ENCODE results near the gene KLRG1. TPM values are rescaled to one million over a fixed set of nuclear protein-coding genes. Genes with fewer than 3 reads are reported as not detected.
A peak's percentile ranks its signal among the peaks of the same experiment; 100 is the strongest.

The KLRG1 gene
- total RNA-seq, 6 donors from 2014 or later: 1.8 to 8.9 (median 3.2) TPM; not detected in 1

DNA sequence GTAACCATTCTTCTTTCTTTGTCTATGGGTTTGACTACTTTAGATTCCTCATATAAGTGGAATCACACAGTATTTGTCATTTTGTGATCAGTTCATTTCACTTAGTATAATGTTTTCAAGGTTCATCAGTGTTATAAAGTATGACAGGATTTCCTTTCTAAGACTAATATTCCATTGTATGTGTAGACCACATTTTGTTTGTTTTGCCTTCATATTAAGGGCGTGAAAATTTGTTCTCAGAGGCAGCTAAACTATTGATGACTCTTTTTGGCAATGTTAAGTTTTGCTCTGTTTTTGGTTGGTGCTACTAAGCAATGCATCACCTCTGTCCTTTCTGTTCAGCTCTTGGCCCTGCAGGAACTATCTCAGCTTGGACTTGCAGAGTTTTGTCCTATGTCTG is 1.7 kb upstream of the KLRG1 start:
- DNase-seq: no peak
- Histone ChIP-seq H3K4me1 (peaks cover 0 to 12% (median 3%) of the 10 kb centered on the region in 4 donors), H3K27ac (peak overlapping the region in 2 of 4 donors; percentile 3 to 7), H3K4me3 (no peak overlapping the region), H3K36me3 (no peaks in the 10 kb centered on the region), H3K27me3 (no peaks in the 10 kb centered on the region), H3K9me3 (no peaks in the 10 kb centered on the region)
- ATAC-seq (ENCODE audit: low FRiP score in 2 of 2): no peak
- WGBS, 2 donors: 59 to 64% methylated on average over 1 of the region's 1 CpG
- TF ChIP-seq POLR2A (IDR thresholded peaks at IDR 0.05): no peak
- no peak for TF ChIP-seq EP300 (IDR thresholded peaks at IDR 0.05)
- TF ChIP-seq, protein P1, sequence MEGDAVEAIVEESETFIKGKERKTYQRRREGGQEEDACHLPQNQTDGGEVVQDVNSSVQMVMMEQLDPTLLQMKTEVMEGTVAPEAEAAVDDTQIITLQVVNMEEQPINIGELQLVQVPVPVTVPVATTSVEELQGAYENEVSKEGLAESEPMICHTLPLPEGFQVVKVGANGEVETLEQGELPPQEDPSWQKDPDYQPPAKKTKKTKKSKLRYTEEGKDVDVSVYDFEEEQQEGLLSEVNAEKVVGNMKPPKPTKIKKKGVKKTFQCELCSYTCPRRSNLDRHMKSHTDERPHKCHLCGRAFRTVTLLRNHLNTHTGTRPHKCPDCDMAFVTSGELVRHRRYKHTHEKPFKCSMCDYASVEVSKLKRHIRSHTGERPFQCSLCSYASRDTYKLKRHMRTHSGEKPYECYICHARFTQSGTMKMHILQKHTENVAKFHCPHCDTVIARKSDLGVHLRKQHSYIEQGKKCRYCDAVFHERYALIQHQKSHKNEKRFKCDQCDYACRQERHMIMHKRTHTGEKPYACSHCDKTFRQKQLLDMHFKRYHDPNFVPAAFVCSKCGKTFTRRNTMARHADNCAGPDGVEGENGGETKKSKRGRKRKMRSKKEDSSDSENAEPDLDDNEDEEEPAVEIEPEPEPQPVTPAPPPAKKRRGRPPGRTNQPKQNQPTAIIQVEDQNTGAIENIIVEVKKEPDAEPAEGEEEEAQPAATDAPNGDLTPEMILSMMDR (IDR thresholded peaks at IDR 0.05): no peak
- no peak for TF ChIP-seq POLR2AphosphoS5 (IDR thresholded peaks at IDR 0.05)

DNA sequence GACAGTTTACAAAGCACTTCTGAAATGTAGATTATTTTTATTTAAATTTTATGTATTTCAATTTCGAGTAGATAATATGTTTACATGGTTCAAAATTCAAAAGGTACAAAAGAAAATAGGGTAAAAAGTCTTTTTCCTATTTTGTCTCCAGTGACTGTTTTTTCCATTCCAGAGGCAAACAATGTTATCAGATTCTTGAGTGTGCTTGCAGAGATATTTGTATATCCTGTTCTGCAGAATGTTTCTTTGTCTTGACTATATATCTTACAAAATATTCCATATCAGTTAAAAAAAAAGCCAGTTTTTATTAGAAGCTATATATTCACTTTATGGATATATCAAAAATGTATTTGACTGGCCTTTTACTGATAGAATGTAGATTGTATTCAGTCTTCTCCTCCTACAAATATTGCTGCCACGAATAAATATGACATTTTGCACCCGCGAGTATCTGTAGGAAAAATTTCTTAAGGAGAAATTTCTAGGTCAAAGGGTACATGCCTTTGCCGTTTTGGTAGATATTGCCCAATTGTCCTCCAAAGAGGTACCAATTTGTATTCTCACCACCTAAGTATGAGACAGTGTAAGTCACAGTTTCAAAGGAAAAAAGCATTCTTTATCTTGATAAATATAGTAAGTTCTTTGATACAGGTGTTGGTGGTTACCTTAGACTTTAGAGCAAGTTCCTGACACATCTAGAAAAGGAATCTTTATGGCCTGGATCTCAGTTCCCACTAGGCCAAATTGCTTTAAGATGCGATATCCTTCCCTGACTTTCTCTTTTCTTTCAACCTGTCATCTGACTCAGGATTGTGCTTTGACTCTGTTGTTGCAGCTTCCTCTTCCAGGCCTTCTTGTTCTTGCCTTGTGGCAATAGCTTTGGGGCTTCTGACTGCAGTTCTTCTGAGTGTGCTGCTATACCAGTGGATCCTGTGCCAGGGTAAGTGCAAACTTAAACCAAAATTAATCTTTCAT is 2.3 kb downstream of the KLRG1 start:
- no peak for DNase-seq
- H3K36me3 ChIP-seq: no peaks in the 10 kb centered on the region
- no peak for TF ChIP-seq POLR2AphosphoS5 (IDR thresholded peaks at IDR 0.05)
- TF ChIP-seq, protein P1 (IDR thresholded peaks at IDR 0.05): no peak
- TF ChIP-seq POLR2A (IDR thresholded peaks at IDR 0.05): no peak
- H3K4me3 ChIP-seq: no peak overlapping the region
- no peaks in the 10 kb centered on the region for H3K9me3 ChIP-seq
- no peak overlapping the region for H3K27ac ChIP-seq
- WGBS, 2 donors: 45 to 62% methylated on average over 6 of the region's 6 CpGs
- no peaks in the 10 kb centered on the region for H3K27me3 ChIP-seq
- ATAC-seq (ENCODE audit: low FRiP score in 2 of 2): no peak
- peaks cover 0 to 12% (median 3%) of the 10 kb centered on the region in 4 donors for H3K4me1 ChIP-seq

DNA sequence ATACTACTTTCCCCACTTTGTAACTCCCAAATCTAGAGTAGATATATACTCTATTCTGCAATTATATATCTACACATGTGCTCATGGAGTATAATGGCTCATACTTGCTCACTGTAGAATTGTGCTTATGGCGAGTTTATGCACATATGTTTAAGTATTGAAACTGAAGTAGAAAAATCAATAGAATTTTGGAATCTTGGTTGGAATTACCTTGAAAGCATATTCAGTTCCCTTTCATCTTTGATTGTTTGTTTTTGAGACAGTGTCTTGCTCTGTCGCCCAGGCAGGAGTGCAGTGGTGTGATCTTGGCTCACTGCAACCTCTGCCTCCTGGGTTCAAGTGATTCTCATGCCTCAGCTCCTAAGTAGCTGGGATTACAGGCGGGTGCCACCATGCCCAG is 4.5 kb downstream of the KLRG1 start:
- no peaks in the 10 kb centered on the region for H3K36me3 ChIP-seq
- peak overlapping the region in 1 of 4 donors; percentile 2 for H3K4me3 ChIP-seq
- no peaks in the 10 kb centered on the region for H3K27me3 ChIP-seq
- no peak for ATAC-seq (ENCODE audit: low FRiP score in 2 of 2)
- TF ChIP-seq POLR2AphosphoS5 (IDR thresholded peaks at IDR 0.05) (no peak), POLR2A (IDR thresholded peaks at IDR 0.05) (no peak), EP300 (IDR thresholded peaks at IDR 0.05) (no peak)
- TF ChIP-seq, protein P1 (IDR thresholded peaks at IDR 0.05): no peak
- 87 to 91% methylated on average over 3 of the region's 3 CpGs for WGBS, 2 donors
- H3K9me3 ChIP-seq: no peaks in the 10 kb centered on the region
- H3K4me1 ChIP-seq: no peaks in the 10 kb centered on the region
- H3K27ac ChIP-seq: no peak overlapping the region
- DNase-seq: no peak

DNA sequence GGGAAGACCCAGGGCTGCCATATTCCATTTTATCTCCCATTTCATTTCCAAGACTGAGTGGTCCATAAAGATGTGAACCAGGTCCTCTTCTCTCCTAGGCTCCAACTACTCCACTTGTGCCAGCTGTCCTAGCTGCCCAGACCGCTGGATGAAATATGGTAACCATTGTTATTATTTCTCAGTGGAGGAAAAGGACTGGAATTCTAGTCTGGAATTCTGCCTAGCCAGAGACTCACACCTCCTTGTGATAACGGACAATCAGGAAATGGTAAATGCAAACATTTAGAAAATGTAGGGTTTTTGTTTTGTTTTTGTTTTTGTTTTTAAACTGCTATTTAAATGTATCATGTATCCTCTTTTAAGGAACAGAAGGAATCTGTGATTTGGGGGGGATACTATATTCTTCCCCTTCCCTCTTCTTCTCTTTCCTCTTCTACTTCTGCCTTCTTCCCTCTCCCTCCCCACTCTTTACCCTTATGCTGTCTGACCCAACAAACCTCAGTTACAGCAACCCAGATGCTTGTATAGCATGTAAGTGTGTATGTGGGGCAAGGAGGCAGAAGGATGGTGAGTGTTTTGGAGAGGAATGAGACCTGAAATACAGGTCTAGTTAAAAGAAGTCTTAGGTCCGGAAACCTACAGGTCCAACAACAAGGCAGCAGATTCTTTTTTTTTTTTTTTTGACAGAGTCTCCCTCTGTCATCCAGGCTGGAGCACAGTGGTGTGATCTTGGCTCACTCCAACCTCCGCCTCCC is 5.9 kb downstream of the KLRG1 start:
- Histone ChIP-seq H3K27me3 (no peaks in the 10 kb centered on the region), H3K4me1 (no peaks in the 10 kb centered on the region), H3K27ac (no peak overlapping the region), H3K36me3 (no peaks in the 10 kb centered on the region), H3K4me3 (no peak overlapping the region), H3K9me3 (no peaks in the 10 kb centered on the region)
- TF ChIP-seq EP300 (IDR thresholded peaks at IDR 0.05): no peak
- TF ChIP-seq POLR2AphosphoS5 (IDR thresholded peaks at IDR 0.05): no peak
- TF ChIP-seq POLR2A (IDR thresholded peaks at IDR 0.05): no peak
- TF ChIP-seq, protein P1 (IDR thresholded peaks at IDR 0.05): no peak
- no peak for ATAC-seq (ENCODE audit: low FRiP score in 2 of 2)
- no peak for DNase-seq
- 69 to 83% methylated on average over 4 of the region's 4 CpGs for WGBS, 2 donors

Measured in upper lobe of left lung (tissue), 6 donors.